Measurements from ENCODE around the gene SETD2.
"Not testable (repeated sequence)": the region's sequence is repeated elsewhere in the genome, so short reads cannot be mapped to it uniquely, and the experiment has no call there.

The SETD2 gene

GRCh38 chr3:47151836-47152235 lies 12.1 kb downstream of the SETD2 start:
- DNase-seq = no peak

- DNase-seq = no peak
These were observed 14.5 kb downstream of the SETD2 start for GRCh38 chr3:47149339-47149933.

- no peak for DNase-seq
These were observed 18.6 kb downstream of the SETD2 start for GRCh38 chr3:47145272-47145671.

- DNase-seq = no peak
These were observed 20.8 kb downstream of the SETD2 start for GRCh38 chr3:47143068-47143467.

- not testable (repeated sequence) for DNase-seq
These were observed 21.4 kb downstream of the SETD2 start for GRCh38 chr3:47142536-47142935.

- not testable (repeated sequence) for DNase-seq
These were observed 22.9 kb downstream of the SETD2 start for GRCh38 chr3:47140973-47141461.

GRCh38 chr3:47140553-47140952 lies 23.4 kb downstream of the SETD2 start:
- DNase-seq = not testable (repeated sequence)

GRCh38 chr3:47134311-47134710 lies 29.6 kb downstream of the SETD2 start:
- DNase-seq = no peak

GRCh38 chr3:47133641-47134040 lies 30.3 kb downstream of the SETD2 start:
- DNase-seq = no peak

GRCh38 chr3:47130557-47130956 lies 33.4 kb downstream of the SETD2 start:
- DNase-seq = no peak

- no peak for DNase-seq
These were observed 35.8 kb downstream of the SETD2 start for GRCh38 chr3:47128137-47128536.

- DNase-seq = no peak
These were observed 40.1 kb downstream of the SETD2 start for GRCh38 chr3:47123857-47124256.

GRCh38 chr3:47121409-47121808 lies 42.5 kb downstream of the SETD2 start:
- DNase-seq = no peak

- no peak for DNase-seq
These were observed 43.8 kb downstream of the SETD2 start for GRCh38 chr3:47120138-47120537.

GRCh38 chr3:47119387-47119786 lies 44.5 kb downstream of the SETD2 start:
- DNase-seq = not testable (repeated sequence)

GRCh38 chr3:47117807-47118364 lies 46.0 kb downstream of the SETD2 start:
- no peak for DNase-seq

- not testable (repeated sequence) for DNase-seq
These were observed 48.4 kb downstream of the SETD2 start for GRCh38 chr3:47115524-47115923.

GRCh38 chr3:47113669-47114365 lies 50.1 kb downstream of the SETD2 start:
- DNase-seq = no peak

GRCh38 chr3:47112997-47113396 lies 50.9 kb downstream of the SETD2 start:
- no peak for DNase-seq

GRCh38 chr3:47109393-47109792 lies 54.5 kb downstream of the SETD2 start:
- no peak for DNase-seq

GRCh38 chr3:47108546-47108945 lies 55.4 kb downstream of the SETD2 start:
- DNase-seq = no peak

GRCh38 chr3:47104259-47104658 lies 59.7 kb downstream of the SETD2 start:
- DNase-seq = no peak

- DNase-seq = no peak
These were observed 60.3 kb downstream of the SETD2 start for GRCh38 chr3:47103619-47104018.

GRCh38 chr3:47102081-47102600 lies 61.8 kb downstream of the SETD2 start:
- no peak for DNase-seq

Data from activated effector memory CD4-positive, alpha-beta T cell treated with Interleukin-2 at 50 U/mL for 16 hours (primary cell).